Stimulated activated naive CD8-positive, alpha-beta T cell treated with anti-CD3 and anti-CD28 coated beads, Interleukin-15, amount 100 ng/mL, for 72 hours (primary cell): ENCODE data around the gene STRAP.
"Not testable (repeated sequence)": the region's sequence is repeated elsewhere in the genome, so short reads cannot be mapped to it uniquely, and the experiment has no call there.

Source experiments
- ATAC-seq: fragments of 150-1000 bp; cut with Tn5 transposase; 2 replicates; pipeline ENCODE4 v1.10.0; 2021; ENCODE audit warnings: mild to moderate bottlenecking, moderate library complexity
- DNase-seq, 2 donors: peaks; one replicate each; pipeline ENCODE4 v3.0.0; 2021 to 2022
- H3K27ac Mint-ChIP-seq, 2 donors: one replicate each; pipeline ENCODE4 v1.8.0; 2022; ENCODE audit warnings: mild to moderate bottlenecking in 2 of 2, mixed read lengths in 2 of 2, moderate library complexity in 2 of 2
- H3K27me3 Mint-ChIP-seq: one replicate; pipeline ENCODE4 v1.8.0; 2022; ENCODE audit warnings: mixed read lengths
- H3K4me1 Mint-ChIP-seq: one replicate; pipeline ENCODE4 v1.8.0; 2022; ENCODE audit warnings: mild to moderate bottlenecking, mixed read lengths
- H3K4me3 Mint-ChIP-seq, 2 donors: one replicate each; pipeline ENCODE4 v1.8.0; 2022; ENCODE audit warnings: mild to moderate bottlenecking in 2 of 2, mixed read lengths in 2 of 2, moderate library complexity in 1 of 2
- H3K9me3 Mint-ChIP-seq, 2 donors: one replicate each; pipeline ENCODE4 v1.8.0; 2022; ENCODE audit warnings: mixed read lengths in 2 of 2

The STRAP gene

GRCh38 chr12:15932327-15932726 lies 50.1 kb downstream of the STRAP start:
- peaks cover 7% of the 10 kb centered on the region for H3K4me1 Mint-ChIP-seq
- H3K27ac Mint-ChIP-seq, result no peak overlapping the region
- H3K9me3 Mint-ChIP-seq, result peaks cover 9 to 12% of the 10 kb centered on the region in 2 donors
- H3K27me3 Mint-ChIP-seq, result no peaks in the 10 kb centered on the region
- no peak overlapping the region for H3K4me3 Mint-ChIP-seq
- DNase-seq (no peak), ATAC-seq (no peak)

- H3K9me3 Mint-ChIP-seq, result peaks cover 15 to 17% of the 10 kb centered on the region in 2 donors
- H3K27ac Mint-ChIP-seq, result no peak overlapping the region
These were observed 50.8 kb downstream of the STRAP start for GRCh38 chr12:15932971-15933370.

GRCh38 chr12:15933751-15934150 lies 51.6 kb downstream of the STRAP start:
- Mint-ChIP-seq H3K27ac (no peak overlapping the region), H3K9me3 (peaks cover 17 to 18% of the 10 kb centered on the region in 2 donors), H3K27me3 (no peaks in the 10 kb centered on the region), H3K4me3 (no peak overlapping the region), H3K4me1 (peaks cover 7% of the 10 kb centered on the region)
- DNase-seq, result no peak
- no peak for ATAC-seq

More at GRCh38 chr12:15932971-15933370, 50.8 kb downstream of the STRAP start:
- Mint-ChIP-seq H3K4me1 (peaks cover 7% of the 10 kb centered on the region), H3K27me3 (no peaks in the 10 kb centered on the region), H3K4me3 (no peak overlapping the region)
- ATAC-seq, result no peak
- DNase-seq, result no peak

GRCh38 chr12:15936751-15937150 lies 54.6 kb downstream of the STRAP start:
- Mint-ChIP-seq H3K9me3 (peaks cover 24 to 30% of the 10 kb centered on the region in 2 donors), H3K27me3 (no peaks in the 10 kb centered on the region), H3K4me3 (no peak overlapping the region), H3K27ac (no peak overlapping the region), H3K4me1 (peaks cover 1% of the 10 kb centered on the region)
- ATAC-seq (no peak), DNase-seq (no peak)

- H3K27me3 Mint-ChIP-seq, result no peaks in the 10 kb centered on the region
- ATAC-seq (no peak), DNase-seq (no peak)
- no peaks in the 10 kb centered on the region for H3K4me1 Mint-ChIP-seq
- peaks cover 22 to 40% of the 10 kb centered on the region in 2 donors for H3K9me3 Mint-ChIP-seq
- no peak overlapping the region for H3K27ac Mint-ChIP-seq
- no peak overlapping the region for H3K4me3 Mint-ChIP-seq
These were observed 55.7 kb downstream of the STRAP start for GRCh38 chr12:15937902-15938301.

- Mint-ChIP-seq H3K27me3 (no peaks in the 10 kb centered on the region), H3K27ac (no peak overlapping the region), H3K9me3 (peaks cover 20 to 40% of the 10 kb centered on the region in 2 donors), H3K4me3 (no peak overlapping the region), H3K4me1 (no peaks in the 10 kb centered on the region)
- DNase-seq, result no peak
- ATAC-seq, result no peak
These were observed 56.9 kb downstream of the STRAP start for GRCh38 chr12:15939111-15939510.

GRCh38 chr12:15942475-15942874 lies 60.3 kb downstream of the STRAP start:
- Mint-ChIP-seq H3K9me3 (peaks cover 29 to 43% of the 10 kb centered on the region in 2 donors), H3K4me1 (no peaks in the 10 kb centered on the region), H3K27ac (no peak overlapping the region), H3K4me3 (no peak overlapping the region), H3K27me3 (no peaks in the 10 kb centered on the region)
- DNase-seq, result no peak
- ATAC-seq, result no peak

- H3K4me3 Mint-ChIP-seq, H3K27me3 Mint-ChIP-seq, DNase-seq, ATAC-seq, H3K4me1 Mint-ChIP-seq, H3K27ac Mint-ChIP-seq: not testable (repeated sequence)
- H3K9me3 Mint-ChIP-seq, result peaks cover 32 to 41% of the 10 kb centered on the region in 2 donors
These were observed 61.3 kb downstream of the STRAP start for GRCh38 chr12:15943519-15943918.

GRCh38 chr12:15948461-15948860 lies 66.3 kb downstream of the STRAP start:
- not testable (repeated sequence) for H3K27me3 Mint-ChIP-seq, H3K4me1 Mint-ChIP-seq

More at GRCh38 chr12:15948461-15948860, 66.3 kb downstream of the STRAP start:
- DNase-seq, H3K4me3 Mint-ChIP-seq, ATAC-seq, H3K27ac Mint-ChIP-seq: not testable (repeated sequence)
- H3K9me3 Mint-ChIP-seq, result peaks cover 23 to 25% of the 10 kb centered on the region in 2 donors
